K562 (cell line): Measurements from ENCODE around the gene ZNF48. TPM values are rescaled to one million over a fixed set of nuclear protein-coding genes. Genes with fewer than 3 reads are reported as not detected.

Experiments used
- CEBPG ChIP-seq, 3 experiments: fragments of 200-800 bp in 1 of 3; sonication (Bioruptor generic) in 1 of 3; sonication (generic) in 1 of 3; formaldehyde crosslinking in 1 of 3; IDR thresholded peaks in 2 of 3; conservative IDR thresholded peaks in 1 of 3; 2 replicates each; pipeline versions ENCODE4 v1.6.1 to v1.8.0; 2016 to 2022; ENCODE audit warnings: missing compliant biosample characterization in 2 of 3, missing genetic modification characterization in 2 of 3, mild to moderate bottlenecking in 1 of 3, missing genetic modification reagents in 1 of 3
- ZNF785 ChIP-seq: fragments of 250-450 bp; sonication (Bioruptor Pico); IDR thresholded peaks from 2 replicates; pipeline ENCODE4 v1.4.0; 2020; ENCODE audit warnings: mild to moderate bottlenecking
- polyA plus RNA-seq, 8 experiments: library from polyadenylated mRNA; depleted of rRNA in 4 of 8; stranded (reverse) in 5 of 8; unstranded in 3 of 8; fragments of >200 nt; fragmentation: Nextera tagmentation in 2 of 8; fragmentation: Illumina TruSeq in 1 of 8; extraction: Ambion mirVana in 2 of 8; extraction: Trizol in 1 of 8; gene quantifications; 2 replicates each; pipeline versions ENCODE4 v1.2.1 to v1.2.3, GENCODE V29; 2011 to 2014; ENCODE audit warnings: inconsistent platforms in 1 of 8, missing spikeins in 1 of 8
- total RNA-seq, 7 experiments: library from RNA; depleted of rRNA in 6 of 7; stranded (reverse); fragments of >200 nt in 6 of 7; fragmentation: Illumina TruSeq in 2 of 7; extraction: Trizol in 2 of 7; gene quantifications; 2 replicates each; pipeline versions ENCODE4 v1.2.1 to v1.2.3, GENCODE V29; 2011 to 2021; ENCODE audit warnings: low replicate concordance in 1 of 7
- TF ChIP-seq, protein P1 (sequence below): sonication (generic); formaldehyde crosslinking; IDR thresholded peaks from 2 replicates; pipeline ENCODE4 v1.8.0; 2023; ENCODE audit warnings: missing genetic modification reagents, mild to moderate bottlenecking, borderline replicate concordance

The ZNF48 gene
- total and polyA plus RNA-seq, 9 of the 15 experiments (the other 6 are each of a cell fraction or from before 2014, with no cell fraction given) = 0.38 to 11.6 (median 4.7) TPM

DNA sequence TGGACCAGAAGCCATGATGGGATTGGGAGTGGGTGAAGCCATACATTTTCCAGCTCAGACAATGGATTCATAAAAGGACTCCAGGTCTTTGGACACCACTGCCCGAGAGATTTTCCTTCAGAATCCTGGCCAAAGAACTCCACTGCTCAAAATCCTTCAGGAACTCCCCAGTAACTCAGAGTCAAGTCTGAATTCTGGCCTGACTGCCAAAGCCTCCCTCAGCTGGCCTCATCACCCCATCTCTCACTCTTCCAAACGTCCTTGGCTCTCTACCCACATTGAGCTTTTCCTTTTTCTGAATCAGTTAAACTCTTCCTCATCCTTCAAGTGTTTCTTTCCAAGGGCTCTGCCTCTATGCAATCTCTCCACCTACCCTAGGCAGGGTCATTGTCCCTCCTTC lies 11.7 kb upstream of the ZNF48 start (continued):
- TF ChIP-seq, protein P1, sequence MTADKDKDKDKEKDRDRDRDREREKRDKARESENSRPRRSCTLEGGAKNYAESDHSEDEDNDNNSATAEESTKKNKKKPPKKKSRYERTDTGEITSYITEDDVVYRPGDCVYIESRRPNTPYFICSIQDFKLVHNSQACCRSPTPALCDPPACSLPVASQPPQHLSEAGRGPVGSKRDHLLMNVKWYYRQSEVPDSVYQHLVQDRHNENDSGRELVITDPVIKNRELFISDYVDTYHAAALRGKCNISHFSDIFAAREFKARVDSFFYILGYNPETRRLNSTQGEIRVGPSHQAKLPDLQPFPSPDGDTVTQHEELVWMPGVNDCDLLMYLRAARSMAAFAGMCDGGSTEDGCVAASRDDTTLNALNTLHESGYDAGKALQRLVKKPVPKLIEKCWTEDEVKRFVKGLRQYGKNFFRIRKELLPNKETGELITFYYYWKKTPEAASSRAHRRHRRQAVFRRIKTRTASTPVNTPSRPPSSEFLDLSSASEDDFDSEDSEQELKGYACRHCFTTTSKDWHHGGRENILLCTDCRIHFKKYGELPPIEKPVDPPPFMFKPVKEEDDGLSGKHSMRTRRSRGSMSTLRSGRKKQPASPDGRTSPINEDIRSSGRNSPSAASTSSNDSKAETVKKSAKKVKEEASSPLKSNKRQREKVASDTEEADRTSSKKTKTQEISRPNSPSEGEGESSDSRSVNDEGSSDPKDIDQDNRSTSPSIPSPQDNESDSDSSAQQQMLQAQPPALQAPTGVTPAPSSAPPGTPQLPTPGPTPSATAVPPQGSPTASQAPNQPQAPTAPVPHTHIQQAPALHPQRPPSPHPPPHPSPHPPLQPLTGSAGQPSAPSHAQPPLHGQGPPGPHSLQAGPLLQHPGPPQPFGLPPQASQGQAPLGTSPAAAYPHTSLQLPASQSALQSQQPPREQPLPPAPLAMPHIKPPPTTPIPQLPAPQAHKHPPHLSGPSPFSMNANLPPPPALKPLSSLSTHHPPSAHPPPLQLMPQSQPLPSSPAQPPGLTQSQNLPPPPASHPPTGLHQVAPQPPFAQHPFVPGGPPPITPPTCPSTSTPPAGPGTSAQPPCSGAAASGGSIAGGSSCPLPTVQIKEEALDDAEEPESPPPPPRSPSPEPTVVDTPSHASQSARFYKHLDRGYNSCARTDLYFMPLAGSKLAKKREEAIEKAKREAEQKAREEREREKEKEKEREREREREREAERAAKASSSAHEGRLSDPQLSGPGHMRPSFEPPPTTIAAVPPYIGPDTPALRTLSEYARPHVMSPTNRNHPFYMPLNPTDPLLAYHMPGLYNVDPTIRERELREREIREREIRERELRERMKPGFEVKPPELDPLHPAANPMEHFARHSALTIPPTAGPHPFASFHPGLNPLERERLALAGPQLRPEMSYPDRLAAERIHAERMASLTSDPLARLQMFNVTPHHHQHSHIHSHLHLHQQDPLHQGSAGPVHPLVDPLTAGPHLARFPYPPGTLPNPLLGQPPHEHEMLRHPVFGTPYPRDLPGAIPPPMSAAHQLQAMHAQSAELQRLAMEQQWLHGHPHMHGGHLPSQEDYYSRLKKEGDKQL (CRISPR knock-in tag) = no peak
- TF ChIP-seq ZNF785 (CRISPR knock-in tag) = no peak
- TF ChIP-seq CEBPG (CRISPR knock-in tag; IDR thresholded peaks at IDR 0.05) = no peak
- no peak for TF ChIP-seq CEBPG (tag; conservative IDR thresholded peaks at IDR 0.05 in 1 of 2, IDR thresholded peaks at IDR 0.05 in 1 of 2)
- TF ChIP-seq, all 486 proteins: peak for 0
